Stimulated activated CD4-positive, alpha-beta T cell treated with anti-CD3 and anti-CD28 coated beads, Interleukin-15, amount 100 ng/mL, for 24 hours (primary cell): ENCODE measurements around the gene RCOR1.

Source experiments
- DNase-seq: peaks from one replicate; pipeline ENCODE4 v3.0.0-alpha.2; 2020

The RCOR1 gene

GRCh38 chr14:102779574-102780315 lies 187.3 kb downstream of the RCOR1 start:
- DNase-seq: no peak
